H1 (cell line): Measurements from ENCODE around the gene MBP. TPM values are rescaled to one million over a fixed set of nuclear protein-coding genes. Genes with fewer than 3 reads are reported as not detected.

ENCODE experiments used
- RBBP5 ChIP-seq: IDR thresholded peaks from 2 replicates; pipeline ENCODE4 v1.7.1; 2012; ENCODE audit warnings: low read depth, mild to moderate bottlenecking, inconsistent platforms, low read length, moderate library complexity, borderline replicate concordance
- SIRT6 ChIP-seq: IDR thresholded peaks from one replicate; pipeline ENCODE4 v1.7.1; 2012; ENCODE audit warnings: low read length, inconsistent platforms
- polyA plus RNA-seq, 7 experiments: library from polyadenylated mRNA; depleted of rRNA in 3 of 7; stranded (reverse) in 5 of 7; unstranded in 2 of 7; fragments of >200 nt in 5 of 7; fragments of 200-250 nt in 2 of 7; gene quantifications; 1 replicate in 5 of 7; 2 replicates in 1 of 7; 4 replicates in 1 of 7; pipeline versions ENCODE4 v1.2.1 to v1.2.3, GENCODE V29; 2011 to 2013; ENCODE audit warnings: missing spikeins in 2 of 7, mixed read lengths in 2 of 7
- total RNA-seq: library from RNA; stranded (reverse); fragmentation: NEBNext Ultra II Directional; extraction: Animal tissue kit (Norgen Biotek cat#: 25700); gene quantifications from 2 replicates; pipeline ENCODE4 v1.2.1, GENCODE V29; 2021

The MBP gene
- total and polyA plus RNA-seq, 2 of the 8 experiments (the other 6 are each of a cell fraction or from before 2014, with no cell fraction given): 7.7 to 19.2 TPM

- no peak for TF ChIP-seq RBBP5
- no peak for TF ChIP-seq SIRT6
- TF ChIP-seq, all 59 proteins: peak for 0
Measured at GRCh38 chr18:76972846-76973519, 159.6 kb downstream of the MBP start (continued).
